BE2C (cell line): ENCODE measurements around the gene IFITM10.

Experiments
- DNase-seq: peaks from one replicate; pipeline ENCODE4 v3.0.0-alpha.2; 2020
- H3K27me3 ChIP-seq: fragments of 250-450 bp; sonication (Bioruptor Pico); 2 replicates; pipeline ENCODE4 v1.5.1; 2020; ENCODE audit warnings: mild to moderate bottlenecking
- H3K36me3 ChIP-seq: fragments of 250-450 bp; sonication (Bioruptor Pico); 2 replicates; pipeline ENCODE4 v1.5.1; 2020; ENCODE audit warnings: mild to moderate bottlenecking
- H3K4me1 ChIP-seq: fragments of 250-450 bp; sonication (Bioruptor Pico); 2 replicates; pipeline ENCODE4 v1.5.1; 2020
- H3K4me3 ChIP-seq: 2 replicates; pipeline ENCODE4 v1.5.1; 2011; ENCODE audit warnings: low read depth, low read length
- H3K9me3 ChIP-seq: fragments of 250-450 bp; sonication (Bioruptor Pico); 2 replicates; pipeline ENCODE4 v1.5.1; 2020
- CTCF ChIP-seq: IDR thresholded peaks from 2 replicates; pipeline ENCODE4 v1.5.1; 2012; ENCODE audit warnings: mild to moderate bottlenecking, low read depth, low read length

IFITM10 gene

DNA sequence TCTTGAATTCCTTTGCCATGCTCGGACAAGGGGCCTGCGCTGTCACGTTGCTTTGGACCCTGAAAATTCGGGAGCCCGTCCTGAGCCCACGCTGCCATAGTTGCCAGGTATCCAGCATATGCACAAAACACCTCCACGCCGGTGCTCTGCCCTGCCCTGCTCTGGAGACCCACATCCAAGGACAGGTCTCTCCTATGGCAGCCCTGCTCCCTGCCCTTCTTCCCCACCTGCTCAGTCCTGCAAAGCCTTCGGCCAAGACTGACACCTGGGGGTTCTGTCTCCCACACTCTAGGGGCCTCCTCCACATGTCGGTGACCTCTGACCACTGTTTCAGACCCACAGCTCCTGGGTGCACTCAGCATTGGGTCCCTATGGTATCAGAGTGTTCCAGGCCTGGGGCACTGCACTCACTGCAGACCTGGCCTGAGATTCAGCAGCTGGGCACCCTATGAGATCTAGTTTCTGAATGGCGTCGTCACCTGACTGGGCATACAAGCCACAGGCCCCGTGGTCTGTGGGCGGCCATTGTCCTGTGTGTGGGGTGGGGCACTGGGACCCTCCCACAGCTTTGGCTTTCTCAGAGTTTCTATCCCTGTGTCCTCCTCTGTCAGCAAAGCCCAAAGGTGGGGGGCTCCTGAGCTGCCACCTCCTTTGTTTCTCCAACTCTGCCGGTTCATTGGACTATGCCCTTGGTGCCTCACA lies 55.4 kb downstream of the IFITM10 start:
- Histone ChIP-seq H3K27me3 (no peaks in the 10 kb centered on the region), H3K9me3 (no peaks in the 10 kb centered on the region), H3K36me3 (no peaks in the 10 kb centered on the region), H3K4me1 (0 out of 2 replicates have a peak, but pooled peaks cover 5% of the 10 kb centered on the region), H3K4me3 (no peak overlapping the region)
- TF ChIP-seq CTCF = no peak
- DNase-seq = no peak

DNA sequence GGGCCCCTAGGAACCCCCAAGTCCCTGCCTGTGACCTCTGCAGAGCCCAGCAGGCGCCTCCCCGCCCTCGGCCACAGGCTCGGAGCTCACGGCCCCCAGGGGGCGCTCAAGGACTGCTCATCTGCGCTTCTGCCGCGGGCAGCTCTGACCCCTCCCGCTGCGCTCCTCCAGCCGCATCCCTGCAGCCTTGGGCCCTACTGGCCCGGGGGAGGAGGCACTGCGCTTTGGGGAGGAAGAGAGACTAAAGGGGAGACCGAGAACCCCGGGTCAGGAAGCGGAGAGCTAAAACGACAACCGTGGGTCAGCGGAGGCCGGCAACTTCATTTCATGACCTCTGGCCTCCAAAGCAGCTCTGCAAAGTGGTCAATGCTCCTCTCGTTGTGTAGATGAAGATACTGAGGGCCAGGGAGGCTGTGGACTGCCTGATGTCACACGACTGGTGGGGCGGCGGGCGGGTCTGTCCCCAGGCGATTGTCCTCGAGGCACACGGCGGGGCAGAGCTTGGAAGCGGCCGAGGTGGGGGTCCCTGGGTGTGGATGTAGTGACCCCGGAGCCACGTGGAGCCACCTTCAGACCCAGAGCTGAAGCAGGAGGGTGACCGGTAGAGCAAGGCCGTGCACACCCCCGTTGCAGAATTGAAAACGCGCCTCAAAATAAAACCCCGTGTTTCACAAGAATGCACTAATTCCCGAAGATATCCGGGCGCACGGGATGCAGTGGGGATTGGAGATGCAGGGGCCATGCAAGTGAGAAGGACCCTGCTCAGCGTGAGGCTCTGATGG lies 56.1 kb downstream of the IFITM10 start:
- TF ChIP-seq CTCF = peak; percentile 69
- Histone ChIP-seq H3K9me3 (no peaks in the 10 kb centered on the region), H3K36me3 (no peaks in the 10 kb centered on the region), H3K4me3 (no peak overlapping the region), H3K27me3 (no peaks in the 10 kb centered on the region), H3K4me1 (0 out of 2 replicates have a peak, but pooled peaks cover 5% of the 10 kb centered on the region)
- DNase-seq = peak; percentile 81

- TF ChIP-seq CTCF = peak; percentile 68
- Histone ChIP-seq H3K4me1 (0 out of 2 replicates have a peak, but pooled peaks cover 5% of the 10 kb centered on the region), H3K9me3 (no peaks in the 10 kb centered on the region), H3K27me3 (no peaks in the 10 kb centered on the region), H3K36me3 (no peaks in the 10 kb centered on the region), H3K4me3 (peak overlapping the region; percentile 54)
- DNase-seq = peak; percentile 79
Measured at GRCh38 chr11:1693327-1694063, 56.9 kb downstream of the IFITM10 start.

- no peaks in the 10 kb centered on the region for H3K27me3 ChIP-seq
- TF ChIP-seq CTCF = no peak
- DNase-seq = no peak
- H3K4me1 ChIP-seq = 0 out of 2 replicates have a peak, but pooled peaks cover 5% of the 10 kb centered on the region
- no peaks in the 10 kb centered on the region for H3K9me3 ChIP-seq
- H3K36me3 ChIP-seq = no peaks in the 10 kb centered on the region
- no peak overlapping the region for H3K4me3 ChIP-seq
Measured at GRCh38 chr11:1692708-1693326, 57.6 kb downstream of the IFITM10 start.

GRCh38 chr11:1691878-1692707 lies 58.3 kb downstream of the IFITM10 start:
- Histone ChIP-seq H3K36me3 (no peaks in the 10 kb centered on the region), H3K27me3 (no peaks in the 10 kb centered on the region), H3K4me1 (0 out of 2 replicates have a peak, but pooled peaks cover 5% of the 10 kb centered on the region), H3K4me3 (no peak overlapping the region), H3K9me3 (no peaks in the 10 kb centered on the region)
- no peak for TF ChIP-seq CTCF
- DNase-seq = no peak
